C1 segment of cervical spinal cord (tissue), 14 donors: ENCODE data around the gene TREH.
A peak's percentile ranks its signal among the peaks of the same experiment; 100 is the strongest.
"Not testable (repeated sequence)": the region's sequence is repeated elsewhere in the genome, so short reads cannot be mapped to it uniquely, and the experiment has no call there.

Source experiments
- DNase-seq, 14 donors: peaks; one replicate each; lab custom pipeline; 2025; lab: John Stamatoyannopoulos, UW

Gene TREH, protein sequence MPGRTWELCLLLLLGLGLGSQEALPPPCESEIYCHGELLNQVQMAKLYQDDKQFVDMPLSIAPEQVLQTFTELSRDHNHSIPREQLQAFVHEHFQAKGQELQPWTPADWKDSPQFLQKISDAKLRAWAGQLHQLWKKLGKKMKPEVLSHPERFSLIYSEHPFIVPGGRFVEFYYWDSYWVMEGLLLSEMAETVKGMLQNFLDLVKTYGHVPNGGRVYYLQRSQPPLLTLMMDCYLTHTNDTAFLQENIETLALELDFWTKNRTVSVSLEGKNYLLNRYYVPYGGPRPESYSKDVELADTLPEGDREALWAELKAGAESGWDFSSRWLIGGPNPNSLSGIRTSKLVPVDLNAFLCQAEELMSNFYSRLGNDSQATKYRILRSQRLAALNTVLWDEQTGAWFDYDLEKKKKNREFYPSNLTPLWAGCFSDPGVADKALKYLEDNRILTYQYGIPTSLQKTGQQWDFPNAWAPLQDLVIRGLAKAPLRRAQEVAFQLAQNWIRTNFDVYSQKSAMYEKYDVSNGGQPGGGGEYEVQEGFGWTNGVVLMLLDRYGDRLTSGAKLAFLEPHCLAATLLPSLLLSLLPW

GRCh38 chr11:118679483-118679882, at the start of gene TREH:
TREH (minus strand) TSS chr11:118679650; CDS start chr11:118679627, 23 bp downstream.
- peak in 1 of 14 donors; percentile 64 for DNase-seq

GRCh38 chr11:118728112-118728511, 48.7 kb upstream of the TREH start:
- DNase-seq = not testable (repeated sequence)

DNA sequence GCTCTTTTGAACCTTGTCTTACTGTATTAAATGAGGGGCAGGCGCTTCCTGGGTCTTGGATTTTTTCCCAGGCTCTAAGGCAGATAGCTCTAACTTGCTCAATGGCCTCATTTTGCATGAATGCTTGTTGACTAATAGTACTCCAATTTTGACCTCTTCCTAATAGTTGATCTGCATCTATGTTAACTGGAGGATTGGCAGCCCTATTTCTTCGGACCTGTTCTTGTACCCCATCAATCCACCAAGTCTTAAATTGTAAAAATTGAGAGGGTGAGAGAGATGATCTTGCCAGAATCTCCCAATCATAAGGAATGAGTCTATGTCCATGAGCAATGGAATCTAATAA, 48.2 kb upstream of the TREH start:
- not testable (repeated sequence) for DNase-seq

DNA sequence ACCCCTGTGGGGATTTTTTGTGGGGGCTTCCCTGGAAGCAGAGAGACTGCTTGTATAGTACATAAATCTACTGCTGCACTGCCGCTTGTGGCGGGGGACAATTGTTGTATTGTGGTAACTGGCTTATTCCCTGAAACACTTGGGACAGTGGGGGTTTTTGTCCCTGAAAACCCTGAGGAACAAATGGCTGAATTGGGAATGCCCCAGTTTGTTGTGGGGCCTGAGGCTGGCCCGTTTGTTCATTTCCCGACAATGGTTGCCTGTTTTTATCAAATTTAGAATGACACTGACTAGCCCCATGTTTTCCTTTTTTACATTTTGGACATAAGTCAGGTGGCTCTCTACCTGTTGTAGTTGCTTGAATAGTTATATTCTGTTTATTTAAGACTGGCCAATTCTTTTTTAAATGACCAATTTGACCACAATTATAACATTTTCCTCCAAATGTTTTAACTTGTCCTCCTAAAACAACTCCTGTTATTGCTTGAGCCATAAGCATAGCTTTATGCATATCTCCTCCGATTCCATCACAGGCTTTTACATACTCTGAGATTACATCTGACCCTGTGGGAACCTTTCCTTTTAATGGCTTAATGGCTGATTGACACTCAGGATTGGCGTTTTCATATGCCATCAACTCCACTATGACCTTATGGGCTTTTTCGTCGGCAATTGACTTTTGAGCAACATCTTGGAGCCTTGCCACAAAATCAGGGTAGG, 47.7 kb upstream of the TREH start:
- DNase-seq = peak in 2 of 14 donors; percentile 5 to 27

- not testable (repeated sequence) for DNase-seq
These were observed 42.1 kb upstream of the TREH start for GRCh38 chr11:118721478-118722015.

GRCh38 chr11:118720740-118721139, 41.3 kb upstream of the TREH start:
- not testable (repeated sequence) for DNase-seq

DNA sequence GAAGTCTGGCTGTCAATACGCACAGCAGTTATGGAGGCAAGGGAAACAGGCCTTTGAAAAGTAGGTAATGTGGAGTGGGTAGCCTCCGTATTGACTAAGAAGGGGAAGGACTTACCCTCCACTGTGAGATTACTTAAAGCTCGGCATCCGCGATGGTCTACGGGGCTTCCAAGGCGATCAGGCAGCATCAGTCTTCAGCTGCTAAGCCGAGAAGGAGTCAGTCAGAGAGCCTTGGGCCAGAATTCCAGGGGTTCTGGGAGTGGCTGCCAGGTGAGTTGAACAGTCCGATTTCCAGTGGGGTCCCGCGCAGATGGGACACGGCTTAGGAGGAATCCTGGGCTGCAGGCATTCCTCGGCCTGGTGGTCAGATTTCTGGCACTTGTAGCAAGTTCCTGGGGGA, 40.6 kb upstream of the TREH start:
- DNase-seq = not testable (repeated sequence)

DNA sequence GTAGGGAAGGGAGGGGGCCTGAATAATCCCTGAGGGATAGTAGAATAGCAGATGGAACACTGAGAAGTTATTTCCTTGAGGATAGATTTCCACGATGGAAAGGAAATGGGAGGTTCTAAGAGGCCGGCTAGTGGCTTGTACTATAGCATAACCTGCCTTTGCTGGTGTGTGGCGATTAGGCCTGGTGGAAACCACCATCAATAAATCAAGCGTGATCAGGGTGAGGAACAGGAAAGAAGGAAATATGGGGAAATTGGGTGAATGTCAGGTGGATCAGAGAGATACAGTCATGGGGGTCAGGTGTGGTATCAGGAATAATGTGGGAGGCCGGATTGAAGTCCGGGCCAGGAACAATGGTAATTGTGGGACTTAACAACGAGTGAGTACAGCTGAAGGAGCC, 39.1 kb upstream of the TREH start:
- DNase-seq = not testable (repeated sequence)

GRCh38 chr11:118717733-118718132, 38.3 kb upstream of the TREH start:
- not testable (repeated sequence) for DNase-seq

- not testable (repeated sequence) for DNase-seq
These were observed 37.8 kb upstream of the TREH start for GRCh38 chr11:118717221-118717620.

- DNase-seq = no peak
These were observed 36.4 kb upstream of the TREH start for GRCh38 chr11:118715837-118716260.

DNA sequence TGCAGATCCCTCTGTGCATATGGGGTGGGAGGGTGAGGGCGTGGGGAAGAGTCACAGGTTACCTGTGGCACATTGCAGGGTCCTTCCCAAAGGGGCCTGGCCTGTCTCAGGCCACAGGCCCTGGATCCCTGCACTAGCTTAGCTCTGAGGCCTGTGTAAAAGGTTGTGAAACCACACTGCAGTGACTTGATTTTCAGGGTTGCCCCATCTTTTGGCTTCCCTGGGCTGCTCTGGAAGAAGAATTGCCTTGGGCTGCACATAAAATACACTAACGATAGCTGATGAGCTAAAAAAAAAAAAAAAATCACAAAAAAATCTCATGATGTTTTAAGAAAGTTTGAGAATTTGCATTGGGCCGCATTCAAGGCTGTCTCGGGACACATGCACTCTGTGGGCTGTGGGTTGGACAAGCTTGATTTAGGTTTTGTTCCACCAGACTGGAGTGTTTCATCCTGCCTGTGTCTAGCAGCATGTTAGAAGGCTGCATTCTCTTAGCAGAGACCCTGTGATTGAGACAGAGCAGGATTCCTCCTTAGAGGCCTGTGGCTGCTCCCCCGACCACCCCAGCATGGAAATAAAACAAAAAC, 35.9 kb upstream of the TREH start:
- no peak for DNase-seq

- no peak for DNase-seq
These were observed 35.4 kb upstream of the TREH start for GRCh38 chr11:118714816-118715215.

- not testable (repeated sequence) for DNase-seq
These were observed 35.0 kb upstream of the TREH start for GRCh38 chr11:118714416-118714815.

DNA sequence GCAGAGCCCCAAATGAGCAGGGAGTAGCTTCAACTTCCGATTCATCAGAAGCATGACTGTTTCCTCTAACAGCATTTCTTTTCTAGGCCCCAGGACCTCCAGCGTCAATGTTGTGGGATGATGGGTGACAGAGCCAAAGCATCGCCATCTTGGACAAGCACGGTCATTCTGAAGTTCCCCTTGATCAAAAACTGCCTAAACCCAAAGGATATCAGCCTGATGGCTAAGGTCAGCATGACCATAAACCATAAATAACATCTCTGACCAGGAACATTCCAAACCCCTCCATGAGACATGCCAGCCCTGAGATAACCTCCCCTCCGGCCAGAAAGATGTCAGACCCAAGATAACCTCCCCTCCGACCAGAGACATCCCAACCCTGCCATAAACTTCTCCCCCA, 28.8 kb upstream of the TREH start:
- DNase-seq = no peak

GRCh38 chr11:118706546-118706825, 27.0 kb upstream of the TREH start:
- no peak for DNase-seq

DNA sequence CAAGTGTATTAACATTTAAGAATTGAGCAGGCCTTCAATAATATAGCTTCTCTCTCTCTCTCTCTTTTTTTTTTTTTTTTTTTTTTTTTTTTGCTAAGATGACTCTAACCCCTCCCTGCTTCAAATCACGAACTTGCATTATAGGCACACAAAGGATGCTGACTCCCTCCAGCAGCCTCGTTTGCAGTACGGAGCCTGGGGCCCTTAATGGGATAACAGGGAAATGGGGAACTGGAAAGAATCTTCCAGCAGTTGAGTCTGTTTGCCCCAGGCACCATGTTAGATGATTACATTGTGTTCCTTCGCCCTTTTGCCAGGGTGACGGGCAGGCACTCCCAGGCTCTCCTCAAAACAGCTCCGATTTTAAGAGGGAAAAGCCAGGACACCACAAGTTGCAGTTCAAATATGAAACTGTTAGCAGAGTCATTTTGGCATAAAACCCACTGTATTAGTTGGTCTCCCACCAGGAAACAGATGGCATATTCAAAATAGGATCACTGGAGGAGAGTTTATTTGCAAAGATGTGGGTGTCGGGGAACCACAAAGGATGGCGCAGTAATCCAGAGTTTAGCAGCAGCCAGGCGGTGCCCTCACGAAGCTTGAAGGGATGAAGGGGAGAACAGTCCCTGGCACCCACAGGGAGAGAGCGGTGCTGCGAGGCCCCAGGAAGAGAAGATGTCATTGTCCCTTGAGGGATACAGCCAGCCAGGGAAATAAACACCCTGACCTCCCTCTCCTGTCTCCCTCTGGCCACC, 26.5 kb upstream of the TREH start:
- peak in 5 of 14 donors; percentile 17 to 44 (median 36) for DNase-seq

DNA sequence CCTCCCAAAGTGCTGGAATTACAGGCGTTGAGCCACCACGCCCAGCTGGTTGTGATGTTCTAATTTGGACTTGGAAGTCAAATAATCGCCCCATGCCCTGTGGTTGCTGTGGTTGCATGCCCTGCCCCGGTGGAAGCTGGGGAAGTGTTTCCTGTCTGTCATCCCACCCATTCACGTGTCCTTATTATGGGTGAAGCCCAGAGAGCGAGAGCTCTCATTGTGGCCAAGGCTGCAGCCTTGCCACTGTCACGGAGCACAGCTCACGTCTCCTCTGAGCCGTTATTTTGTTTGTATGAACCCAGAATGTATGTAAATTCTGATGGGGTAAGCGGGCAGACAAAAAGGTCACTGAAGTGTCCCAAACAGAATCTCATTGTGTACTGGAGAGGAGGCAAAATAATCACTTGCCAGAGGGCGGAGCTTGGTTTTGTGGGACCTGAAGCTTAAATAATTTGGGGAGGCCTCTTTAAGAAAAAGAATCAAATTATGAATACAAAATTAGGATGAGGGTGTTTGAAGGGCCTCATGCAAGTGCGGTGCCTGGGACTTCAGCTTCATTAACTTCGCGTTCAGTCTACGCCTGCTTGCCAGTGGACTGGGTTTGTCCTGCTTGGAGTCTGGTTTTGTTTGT, 25.8 kb upstream of the TREH start:
- DNase-seq = peak in 11 of 14 donors; percentile 24 to 71 (median 53)

DNA sequence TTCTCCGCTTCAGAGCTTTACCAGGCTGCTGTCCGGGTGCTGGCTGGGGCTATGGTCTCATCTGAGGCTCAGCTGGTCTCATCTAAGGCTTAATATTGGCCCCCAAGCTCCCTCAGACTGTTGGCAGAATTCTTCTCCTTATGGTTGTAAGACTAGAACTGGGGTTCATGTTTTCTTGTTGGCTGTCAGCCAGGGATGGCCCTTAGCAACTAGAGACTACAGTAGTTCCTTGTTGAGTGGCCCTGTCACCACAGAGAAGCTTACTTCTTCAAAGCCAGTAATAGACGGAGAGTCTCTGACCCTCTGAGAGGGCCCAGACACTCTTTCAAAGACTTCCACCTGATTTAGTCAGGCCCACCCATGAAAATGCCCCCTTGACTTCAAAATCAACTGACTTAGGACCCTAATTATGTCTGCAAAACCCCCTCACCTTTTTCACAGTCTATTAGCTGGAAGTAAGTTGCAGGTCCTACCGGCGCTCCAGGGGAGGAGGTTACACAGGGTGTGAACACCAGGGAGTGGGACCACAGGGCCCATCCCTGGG, 24.2 kb upstream of the TREH start:
- DNase-seq = peak in 4 of 14 donors; percentile 15 to 45 (median 28)

GRCh38 chr11:118699506-118700220, 20.2 kb upstream of the TREH start:
- DNase-seq = no peak
